Activated CD4-positive, alpha-beta T cell treated with anti-CD3 and anti-CD28 coated beads, Interleukin-2, amount 10 ng/mL, durations not matched to agents 7 days and 5 days (primary cell): ENCODE data around the gene ERN1. TPM values are rescaled to one million over a fixed set of nuclear protein-coding genes. Genes with fewer than 3 reads are reported as not detected.

ENCODE experiments used
- total RNA-seq, 2 experiments: library from RNA; stranded (reverse); gene quantifications; one replicate each; pipeline ENCODE4 v1.2.3, GENCODE V29; 2021

Gene ERN1
- total RNA-seq, 2 experiments from 2014 or later: 50.1 to 57.5 TPM

Other genes with a start within 250 kb of the ERN1 start
- gene GH2, start 248.2 kb downstream of the ERN1 start, total RNA-seq: not detected
- not detected for gene CSH1, start 233.6 kb downstream of the ERN1 start, total RNA-seq
- not detected for gene CSHL1, start 218.9 kb downstream of the ERN1 start, total RNA-seq
- gene GH1, start 211.3 kb downstream of the ERN1 start, total RNA-seq: not detected
- gene CD79B, start 197.8 kb downstream of the ERN1 start, total RNA-seq: 10 to 100 TPM; 34.6 to 39.9 TPM
- gene SCN4A, start 157.2 kb downstream of the ERN1 start, total RNA-seq: under 1 TPM; 0.04 to 0.17 TPM
- gene PRR29, start 131.8 kb downstream of the ERN1 start, total RNA-seq: 1 to 10 TPM; 3.8 TPM
- 100 to 1,000 TPM; 113 to 116 TPM for gene ICAM2, start 109.5 kb downstream of the ERN1 start, total RNA-seq
- 10 to 100 TPM; 14.3 to 16.8 TPM for gene TEX2, start 133.1 kb upstream of the ERN1 start, total RNA-seq